ENCODE data around the gene PIK3R1. TPM values are rescaled to one million over a fixed set of nuclear protein-coding genes. Genes with fewer than 3 reads are reported as not detected.

PIK3R1 gene
- total RNA-seq, 1 donor from 2014 or later = 27.4 TPM

DNA sequence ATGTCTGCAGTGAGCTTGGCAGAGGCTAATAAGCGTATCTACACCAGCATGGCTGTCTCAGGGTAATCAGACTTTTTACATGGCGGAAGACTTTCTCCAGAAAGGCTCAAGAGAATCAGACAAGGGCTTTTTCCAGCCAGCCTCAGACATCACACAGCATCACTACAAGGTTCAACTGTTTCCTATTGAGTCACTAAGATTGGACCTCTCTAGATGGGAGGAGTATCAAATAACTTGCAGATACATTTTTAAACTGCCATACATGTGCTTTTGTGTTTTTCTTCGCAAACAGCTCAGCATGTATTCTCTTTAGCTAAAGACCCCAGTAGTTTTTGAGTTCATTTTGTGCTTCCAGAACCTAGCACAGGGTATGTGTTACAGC lies 22.9 kb upstream of the PIK3R1 start:
- Mint-ChIP-seq H3K4me3 (ENCODE audit: unreplicated experiment) (no peak overlapping the region), H3K4me1 (ENCODE audit: unreplicated experiment) (peaks cover 20% of the 10 kb centered on the region), H3K27me3 (ENCODE audit: unreplicated experiment) (peaks cover 2% of the 10 kb centered on the region), H3K36me3 (ENCODE audit: unreplicated experiment) (no peaks in the 10 kb centered on the region), H3K27ac (ENCODE audit: unreplicated experiment) (no peak overlapping the region), H3K9me3 (ENCODE audit: unreplicated experiment) (no peaks in the 10 kb centered on the region)
- TF ChIP-seq, protein P1, sequence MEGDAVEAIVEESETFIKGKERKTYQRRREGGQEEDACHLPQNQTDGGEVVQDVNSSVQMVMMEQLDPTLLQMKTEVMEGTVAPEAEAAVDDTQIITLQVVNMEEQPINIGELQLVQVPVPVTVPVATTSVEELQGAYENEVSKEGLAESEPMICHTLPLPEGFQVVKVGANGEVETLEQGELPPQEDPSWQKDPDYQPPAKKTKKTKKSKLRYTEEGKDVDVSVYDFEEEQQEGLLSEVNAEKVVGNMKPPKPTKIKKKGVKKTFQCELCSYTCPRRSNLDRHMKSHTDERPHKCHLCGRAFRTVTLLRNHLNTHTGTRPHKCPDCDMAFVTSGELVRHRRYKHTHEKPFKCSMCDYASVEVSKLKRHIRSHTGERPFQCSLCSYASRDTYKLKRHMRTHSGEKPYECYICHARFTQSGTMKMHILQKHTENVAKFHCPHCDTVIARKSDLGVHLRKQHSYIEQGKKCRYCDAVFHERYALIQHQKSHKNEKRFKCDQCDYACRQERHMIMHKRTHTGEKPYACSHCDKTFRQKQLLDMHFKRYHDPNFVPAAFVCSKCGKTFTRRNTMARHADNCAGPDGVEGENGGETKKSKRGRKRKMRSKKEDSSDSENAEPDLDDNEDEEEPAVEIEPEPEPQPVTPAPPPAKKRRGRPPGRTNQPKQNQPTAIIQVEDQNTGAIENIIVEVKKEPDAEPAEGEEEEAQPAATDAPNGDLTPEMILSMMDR (IDR thresholded peaks at IDR 0.05) = no peak
- DNase-seq (ENCODE audit: extremely low spot score, unreplicated experiment) = no peak

DNA sequence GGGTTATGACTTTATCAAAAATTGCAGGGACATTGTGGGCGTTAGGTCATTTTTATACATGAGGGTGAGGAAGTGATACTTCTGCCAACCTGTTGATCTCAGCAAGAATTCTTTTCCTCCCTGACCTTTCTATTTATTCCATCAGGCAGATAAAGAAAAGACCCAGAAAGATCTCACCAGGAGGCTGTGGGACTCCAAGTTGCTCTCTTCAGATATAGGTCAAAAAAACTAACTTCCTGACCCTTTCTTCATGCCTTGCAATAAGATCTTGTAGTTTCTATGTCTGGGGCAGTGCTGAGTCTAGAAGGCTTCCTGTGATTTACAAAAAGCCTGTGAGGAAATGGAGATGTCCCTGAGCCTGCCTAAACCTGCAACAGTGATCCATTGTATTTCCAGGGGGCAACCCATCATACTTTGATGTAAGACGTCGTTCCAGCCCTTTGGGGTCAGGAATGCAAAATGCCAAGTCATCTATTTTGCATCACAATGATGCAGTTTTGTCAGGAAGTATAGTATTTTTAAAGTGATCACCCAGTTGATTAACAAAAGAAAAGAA lies 22.0 kb upstream of the PIK3R1 start:
- DNase-seq (ENCODE audit: extremely low spot score, unreplicated experiment) = no peak
- no peaks in the 10 kb centered on the region for H3K9me3 Mint-ChIP-seq (ENCODE audit: unreplicated experiment)
- peaks cover 20% of the 10 kb centered on the region for H3K4me1 Mint-ChIP-seq (ENCODE audit: unreplicated experiment)
- H3K27ac Mint-ChIP-seq (ENCODE audit: unreplicated experiment) = no peak overlapping the region
- H3K36me3 Mint-ChIP-seq (ENCODE audit: unreplicated experiment) = no peaks in the 10 kb centered on the region
- H3K27me3 Mint-ChIP-seq (ENCODE audit: unreplicated experiment) = no peaks in the 10 kb centered on the region
- TF ChIP-seq, protein P1 (IDR thresholded peaks at IDR 0.05) = no peak
- no peak overlapping the region for H3K4me3 Mint-ChIP-seq (ENCODE audit: unreplicated experiment)

DNA sequence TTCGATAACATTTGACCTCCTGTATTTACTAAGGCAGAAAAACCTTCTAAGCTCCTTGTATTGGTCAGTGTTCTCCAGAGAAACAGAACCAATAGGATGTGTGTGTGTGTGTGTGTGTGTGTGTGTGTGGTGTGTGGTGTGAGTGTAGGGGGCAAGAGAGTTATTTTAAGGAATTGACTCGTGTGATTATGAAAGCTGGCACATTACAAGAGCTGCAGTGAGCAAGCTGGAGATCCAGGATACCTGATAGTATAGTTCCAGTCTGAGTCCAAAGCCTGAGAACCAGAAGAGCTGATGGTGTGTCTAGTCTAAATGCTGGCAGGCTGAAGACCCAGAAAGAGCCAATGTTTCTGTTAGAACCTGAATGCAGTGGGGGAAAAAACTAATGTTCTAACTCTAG lies 21.2 kb upstream of the PIK3R1 start:
- Mint-ChIP-seq H3K9me3 (ENCODE audit: unreplicated experiment) (no peaks in the 10 kb centered on the region), H3K27ac (ENCODE audit: unreplicated experiment) (no peak overlapping the region), H3K4me1 (ENCODE audit: unreplicated experiment) (peaks cover 24% of the 10 kb centered on the region), H3K36me3 (ENCODE audit: unreplicated experiment) (no peaks in the 10 kb centered on the region), H3K4me3 (ENCODE audit: unreplicated experiment) (no peak overlapping the region), H3K27me3 (ENCODE audit: unreplicated experiment) (peaks cover 3% of the 10 kb centered on the region)
- TF ChIP-seq, protein P1 (IDR thresholded peaks at IDR 0.05) = no peak
- DNase-seq (ENCODE audit: extremely low spot score, unreplicated experiment) = no peak

DNA sequence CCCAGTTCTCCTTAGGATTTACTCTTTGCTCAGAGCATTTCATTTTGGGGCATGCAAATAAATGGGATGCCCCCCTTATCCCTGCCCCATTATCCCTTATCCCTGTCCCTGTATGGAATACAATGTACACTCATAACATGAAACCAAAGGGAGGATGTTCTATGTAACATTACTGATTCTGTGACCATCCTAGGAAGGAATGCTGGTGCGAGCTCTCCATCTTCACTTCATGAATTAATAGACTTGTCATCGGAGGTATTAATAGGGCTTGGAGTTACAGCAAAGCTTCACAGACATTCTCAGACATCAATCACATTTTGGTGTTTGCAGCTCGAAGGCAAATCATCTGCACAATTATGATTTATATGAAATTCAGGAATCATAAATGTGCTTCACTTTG lies 20.4 kb upstream of the PIK3R1 start:
- Mint-ChIP-seq H3K36me3 (ENCODE audit: unreplicated experiment) (no peaks in the 10 kb centered on the region), H3K27ac (ENCODE audit: unreplicated experiment) (no peak overlapping the region), H3K4me1 (ENCODE audit: unreplicated experiment) (peaks cover 24% of the 10 kb centered on the region), H3K9me3 (ENCODE audit: unreplicated experiment) (no peaks in the 10 kb centered on the region), H3K27me3 (ENCODE audit: unreplicated experiment) (peaks cover 3% of the 10 kb centered on the region), H3K4me3 (ENCODE audit: unreplicated experiment) (no peak overlapping the region)
- DNase-seq (ENCODE audit: extremely low spot score, unreplicated experiment) = no peak
- TF ChIP-seq, protein P1 (IDR thresholded peaks at IDR 0.05) = no peak

DNA sequence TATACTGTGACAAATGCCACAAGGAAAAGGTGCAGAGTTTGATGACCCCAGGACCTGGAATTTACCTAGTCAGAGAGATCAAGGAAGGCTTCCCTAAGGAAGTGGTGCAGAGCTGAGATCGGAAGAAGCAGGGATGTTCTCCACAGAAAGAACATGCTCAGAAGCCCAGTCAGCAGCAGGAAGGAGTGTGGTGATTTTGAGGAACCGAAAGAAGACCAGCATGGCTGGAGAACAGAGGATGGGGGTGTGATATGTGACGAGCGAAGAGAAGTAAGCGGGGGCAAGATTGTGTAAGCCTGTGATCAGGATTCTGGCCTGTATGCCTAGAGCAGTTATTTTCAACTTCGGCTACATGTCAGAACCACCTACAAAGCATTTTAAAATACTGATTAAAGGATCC lies 18.7 kb upstream of the PIK3R1 start:
- Mint-ChIP-seq H3K36me3 (ENCODE audit: unreplicated experiment) (no peaks in the 10 kb centered on the region), H3K9me3 (ENCODE audit: unreplicated experiment) (no peaks in the 10 kb centered on the region), H3K4me1 (ENCODE audit: unreplicated experiment) (peaks cover 21% of the 10 kb centered on the region), H3K27me3 (ENCODE audit: unreplicated experiment) (peaks cover 7% of the 10 kb centered on the region), H3K4me3 (ENCODE audit: unreplicated experiment) (no peak overlapping the region), H3K27ac (ENCODE audit: unreplicated experiment) (no peak overlapping the region)
- no peak for DNase-seq (ENCODE audit: extremely low spot score, unreplicated experiment)
- TF ChIP-seq, protein P1 (IDR thresholded peaks at IDR 0.05) = no peak

Measured in osteocyte (in vitro differentiated cells).